ENCODE results near the gene GCFC2. TPM values are rescaled to one million over a fixed set of nuclear protein-coding genes. Genes with fewer than 3 reads are reported as not detected.
"Not testable (repeated sequence)": the region's sequence is repeated elsewhere in the genome, so short reads cannot be mapped to it uniquely, and the experiment has no call there.

Gene GCFC2
- total RNA-seq, 4 donors from 2014 or later: 15.2 to 26.4 (median 16.6) TPM

- H3K4me3 ChIP-seq (ENCODE audit: low read depth, poor library complexity, severe bottlenecking): no peak overlapping the region
- no peak for DNase-seq (ENCODE audit: low spot score in 2 of 2)
- WGBS, 2 donors: 85 to 87% methylated on average over 4 of the region's 4 CpGs
- no peak for TF ChIP-seq CTCF (IDR thresholded peaks at IDR 0.05)
- TF ChIP-seq POLR2A (IDR thresholded peaks at IDR 0.05): no peak
- intact Hi-C loops (cut with DNase I; ENCODE audit: low total_unique reads): no loop called here
These were observed 7.0 kb downstream of the GCFC2 start for GRCh38 chr2:75703589-75704287.

- 93 to 97% methylated on average over 4 of the region's 4 CpGs for WGBS, 2 donors
- H3K4me3 ChIP-seq (ENCODE audit: low read depth, poor library complexity, severe bottlenecking): no peak overlapping the region
- intact Hi-C loops (cut with DNase I; ENCODE audit: low total_unique reads): no loop called here
- TF ChIP-seq POLR2A (IDR thresholded peaks at IDR 0.05) (no peak), CTCF (IDR thresholded peaks at IDR 0.05) (no peak)
- DNase-seq (ENCODE audit: low spot score in 2 of 2): no peak
These were observed 8.1 kb downstream of the GCFC2 start for GRCh38 chr2:75702593-75702992.

- DNase-seq (ENCODE audit: low spot score in 2 of 2): no peak
- intact Hi-C loops (cut with DNase I; ENCODE audit: low total_unique reads): no loop called here
- TF ChIP-seq POLR2A (IDR thresholded peaks at IDR 0.05) (no peak), CTCF (IDR thresholded peaks at IDR 0.05) (no peak)
- H3K4me3 ChIP-seq (ENCODE audit: low read depth, poor library complexity, severe bottlenecking): no peak overlapping the region
- 71 to 91% methylated on average over 2 of the region's 2 CpGs for WGBS, 2 donors
These were observed 11.8 kb downstream of the GCFC2 start for GRCh38 chr2:75698918-75699317.

- intact Hi-C loops (cut with DNase I; ENCODE audit: low total_unique reads): no loop called here
- no peak for DNase-seq (ENCODE audit: low spot score in 2 of 2)
- H3K4me3 ChIP-seq (ENCODE audit: low read depth, poor library complexity, severe bottlenecking): no peak overlapping the region
- WGBS, 2 donors: 88 to 97% methylated on average over 1 of the region's 1 CpG
- no peak for TF ChIP-seq POLR2A (IDR thresholded peaks at IDR 0.05)
- TF ChIP-seq CTCF (IDR thresholded peaks at IDR 0.05): no peak
These were observed 22.5 kb downstream of the GCFC2 start for GRCh38 chr2:75688196-75688595.

GRCh38 chr2:75683430-75683829, 27.3 kb downstream of the GCFC2 start:
- DNase-seq (ENCODE audit: low spot score in 2 of 2); intact Hi-C loops (cut with DNase I; ENCODE audit: low total_unique reads): not testable (repeated sequence)
- 95 to 99% methylated on average over 5 of the region's 5 CpGs for WGBS, 2 donors

GRCh38 chr2:75680402-75680801, 30.3 kb downstream of the GCFC2 start:
- no peak overlapping the region for H3K4me3 ChIP-seq (ENCODE audit: low read depth, poor library complexity, severe bottlenecking)
- no peak for DNase-seq (ENCODE audit: low spot score in 2 of 2)
- intact Hi-C loops (cut with DNase I; ENCODE audit: low total_unique reads): no loop called here
- 90 to 92% methylated on average over 1 of the region's 1 CpG for WGBS, 2 donors
- no peak for TF ChIP-seq CTCF (IDR thresholded peaks at IDR 0.05)
- TF ChIP-seq POLR2A (IDR thresholded peaks at IDR 0.05): no peak

More at GRCh38 chr2:75683430-75683829, 27.3 kb downstream of the GCFC2 start:
- not testable (repeated sequence) for H3K4me3 ChIP-seq (ENCODE audit: low read depth, poor library complexity, severe bottlenecking)
